HG02970 (cell line): ENCODE data around the gene GPR158.

Source experiments
- ATAC-seq: cut with Tn5 transposase; IDR thresholded peaks from one replicate; pipeline ENCODE4 v1.9.1; 2021; ENCODE audit warnings: mild to moderate bottlenecking, moderate library complexity, moderate number of reproducible peaks; ENCODE audit not compliant: unreplicated experiment, low FRiP score

GPR158 gene

DNA sequence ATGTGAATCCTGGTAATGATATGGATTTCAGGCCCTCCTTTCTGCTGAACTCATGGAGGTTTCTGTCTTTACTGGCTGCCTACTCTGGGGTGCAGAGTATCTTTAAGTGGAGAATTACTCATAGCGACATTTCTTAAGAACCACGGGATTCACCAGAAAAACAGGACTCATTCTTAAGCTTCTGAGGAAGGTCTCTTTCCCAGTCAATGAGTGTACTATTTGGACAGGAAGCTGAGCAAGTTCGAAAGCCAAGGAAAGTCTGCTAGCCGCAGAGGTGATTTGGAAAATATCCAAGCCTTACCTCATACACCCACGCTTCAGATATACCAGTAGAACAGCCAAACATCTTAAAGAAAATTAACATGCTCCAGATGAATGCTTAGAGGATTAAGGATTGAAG lies 381.7 kb downstream of the GPR158 start:
- no peak for ATAC-seq

DNA sequence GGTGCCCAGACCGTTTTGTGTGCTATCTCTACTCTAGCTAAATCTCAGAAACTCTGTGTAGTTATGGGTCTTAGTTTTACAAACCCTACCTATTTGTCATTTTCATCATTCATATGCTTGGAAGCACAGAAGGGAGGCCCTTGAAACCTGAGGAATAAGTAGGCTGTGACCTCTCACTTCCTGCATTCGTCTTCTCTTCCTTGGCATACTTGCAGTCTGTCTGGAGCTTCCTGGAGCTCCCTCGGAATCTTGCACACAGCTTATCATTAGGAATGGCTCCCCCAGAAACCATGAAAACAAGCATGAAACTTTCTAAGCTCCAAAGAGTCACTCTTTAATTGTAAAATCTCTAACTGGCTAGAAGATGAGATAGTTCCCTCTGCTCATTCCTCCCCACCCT lies 382.3 kb downstream of the GPR158 start:
- ATAC-seq: no peak

DNA sequence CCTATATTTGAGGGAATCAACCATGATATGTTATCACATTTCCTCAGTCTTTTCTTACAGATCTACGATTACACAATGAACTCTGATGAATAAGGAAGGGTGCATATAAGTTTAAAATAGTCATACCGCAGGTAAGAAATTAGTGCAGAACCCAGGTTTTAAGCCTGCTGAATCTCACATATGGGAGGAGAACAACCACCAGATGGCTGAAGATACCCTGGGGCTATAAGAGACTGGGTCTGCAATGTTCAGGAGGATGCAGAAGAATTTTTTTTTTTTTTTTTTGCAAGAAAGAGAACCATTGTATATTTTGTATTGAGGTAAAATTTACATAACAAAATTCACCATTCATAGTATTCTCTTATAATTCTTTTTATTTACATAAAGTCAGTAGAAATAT lies 387.0 kb downstream of the GPR158 start:
- no peak for ATAC-seq

DNA sequence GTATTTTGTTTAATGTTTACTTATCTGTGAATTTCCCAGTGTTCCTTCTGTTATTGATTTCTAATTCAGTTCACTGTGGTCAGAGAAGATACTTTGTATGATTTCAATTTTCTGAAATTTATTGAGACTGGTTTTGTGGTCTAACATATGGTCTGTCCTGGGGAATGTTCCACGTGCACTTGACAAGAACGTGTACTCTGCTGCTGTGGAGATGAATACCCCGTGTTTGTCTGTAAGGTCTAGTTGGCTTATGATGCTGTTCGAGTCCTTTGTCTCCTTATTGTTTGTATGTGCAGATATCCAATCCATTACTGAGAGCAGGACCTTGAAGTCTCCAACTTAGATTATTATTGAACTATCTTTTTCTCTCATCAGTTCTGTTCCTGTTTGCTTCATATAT lies 387.7 kb downstream of the GPR158 start:
- no peak for ATAC-seq

DNA sequence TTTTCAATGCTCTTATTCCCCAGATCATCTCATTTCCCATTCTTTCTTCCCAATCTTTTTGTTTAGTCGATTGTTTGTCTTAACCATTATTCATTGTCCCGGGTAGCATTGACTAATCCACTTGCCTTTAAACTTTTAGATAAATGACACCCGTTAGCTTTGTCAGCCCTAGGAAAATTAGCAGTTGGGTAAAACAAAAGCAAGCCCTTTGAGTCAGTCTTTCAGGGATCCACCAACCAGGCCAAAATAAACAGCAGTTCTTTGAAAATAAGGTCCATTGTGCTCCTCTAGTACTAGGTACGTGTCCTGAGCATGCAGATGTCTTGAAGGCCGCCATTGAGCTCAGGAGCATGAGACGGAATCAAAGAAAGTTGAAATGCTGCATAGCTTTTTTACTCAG lies 389.6 kb downstream of the GPR158 start:
- ATAC-seq: no peak

DNA sequence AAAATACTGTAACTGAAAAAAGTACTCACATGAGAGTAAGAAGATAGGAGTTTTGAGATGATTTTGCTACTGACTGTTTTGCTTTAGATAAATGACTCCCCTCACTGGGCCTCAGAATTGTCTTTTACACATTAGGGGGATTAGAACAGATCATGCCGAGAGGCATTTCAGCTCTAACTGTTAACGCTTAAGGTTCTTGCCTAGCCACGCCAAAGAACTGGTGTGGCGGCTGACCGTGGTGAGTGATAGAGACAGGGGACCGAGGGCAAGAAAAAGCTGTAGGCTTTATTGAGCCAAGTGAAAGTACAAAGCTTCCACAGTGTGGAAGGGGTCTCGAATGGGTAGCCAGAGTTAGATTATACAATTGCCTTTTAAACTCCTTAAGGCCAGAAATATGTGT lies 390.8 kb downstream of the GPR158 start:
- ATAC-seq: no peak

DNA sequence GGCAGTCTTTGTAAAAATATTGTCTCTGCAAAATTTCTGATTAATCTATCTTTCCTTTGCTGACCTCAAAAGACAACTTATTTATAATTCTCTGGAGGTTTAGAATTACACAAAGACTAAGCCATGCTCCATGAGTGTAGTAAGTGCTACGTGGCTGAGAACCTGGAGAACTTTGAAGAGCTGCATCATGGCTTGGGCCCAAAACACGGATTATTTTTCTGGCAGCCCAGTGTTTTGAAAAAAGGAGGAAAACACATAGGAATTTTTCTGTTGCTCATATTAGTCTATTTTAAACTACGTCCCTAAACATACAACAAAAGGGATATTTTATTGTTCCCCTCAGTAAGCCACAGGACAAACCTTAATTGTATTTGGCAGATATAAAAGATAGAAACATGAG lies 398.5 kb downstream of the GPR158 start:
- no peak for ATAC-seq

DNA sequence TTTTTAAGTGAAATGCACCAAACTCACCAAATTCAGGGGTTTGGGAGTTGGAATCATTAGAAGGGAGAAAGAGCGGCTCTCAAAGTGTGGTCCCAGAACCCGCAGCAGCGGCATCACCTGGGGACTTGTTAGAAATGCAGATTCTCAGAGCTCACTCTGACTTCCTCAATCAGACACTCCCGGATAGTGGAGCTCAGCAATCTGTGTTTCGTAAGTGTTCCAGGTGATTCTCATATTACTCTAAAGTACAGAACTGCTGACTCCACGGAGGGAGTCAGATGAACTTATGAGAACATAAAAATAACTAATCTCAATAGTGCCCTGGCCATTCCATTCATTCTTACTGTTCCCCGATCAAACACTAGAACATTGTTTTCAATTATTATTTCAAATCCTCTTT lies 400.5 kb downstream of the GPR158 start:
- no peak for ATAC-seq

DNA sequence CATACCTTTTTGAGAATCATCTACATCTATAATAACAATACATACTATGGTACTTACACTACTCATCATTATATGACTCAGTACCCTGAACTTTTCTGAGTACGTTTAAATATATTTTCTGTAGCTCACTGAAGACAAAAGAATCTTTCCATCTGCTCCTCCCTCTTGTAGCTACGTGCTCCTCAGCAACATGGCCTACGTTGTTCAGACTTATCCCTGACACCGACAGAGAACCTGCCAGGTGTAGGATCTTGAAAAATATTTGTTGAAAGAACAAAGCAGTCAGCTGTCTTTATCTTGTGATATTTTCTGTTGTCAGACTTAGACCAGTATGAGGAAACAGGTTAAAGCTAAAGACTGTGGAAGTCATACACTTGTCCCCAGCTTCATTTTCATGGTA lies 403.3 kb downstream of the GPR158 start:
- ATAC-seq: no peak

DNA sequence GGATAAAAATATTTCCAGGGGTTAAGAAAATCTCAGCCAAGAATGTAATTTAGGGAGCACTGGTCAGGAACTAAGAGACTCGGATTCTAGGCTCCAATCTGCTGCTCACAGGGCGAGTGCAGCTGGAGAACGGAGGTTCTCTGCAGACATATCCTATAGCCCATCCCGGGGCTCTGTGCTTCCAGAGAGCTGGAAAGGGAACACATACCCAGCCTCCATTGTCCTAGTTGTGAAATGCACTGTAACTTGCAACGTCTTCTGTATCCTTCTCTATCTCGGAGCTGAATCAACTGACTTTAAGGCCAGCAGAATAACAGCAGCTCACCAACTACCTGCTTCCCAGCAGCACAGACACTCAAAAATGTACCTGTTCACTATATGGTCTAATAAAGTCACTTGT lies 408.2 kb downstream of the GPR158 start:
- ATAC-seq: no peak

- ATAC-seq: no peak
Measured at GRCh38 chr10:25600651-25601050, 425.9 kb downstream of the GPR158 start.

DNA sequence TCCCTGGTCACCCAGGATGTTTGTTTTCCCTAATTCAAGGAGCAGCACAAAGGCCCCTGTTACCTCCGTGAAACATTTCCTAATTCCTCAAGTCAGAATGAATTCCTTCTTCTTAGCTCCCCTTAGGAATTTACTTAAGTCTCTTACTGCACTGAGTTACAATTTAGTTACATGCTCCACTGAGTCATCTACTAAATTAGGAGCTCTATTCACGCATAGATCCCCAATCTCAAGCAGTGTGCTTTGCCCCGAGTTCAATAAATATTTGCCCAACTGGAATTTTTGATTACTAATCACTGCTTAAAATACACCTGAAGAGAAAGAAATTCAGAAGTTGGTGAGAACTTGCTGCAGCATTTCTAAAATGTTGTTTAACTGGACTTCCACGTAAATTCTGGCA lies 429.8 kb downstream of the GPR158 start:
- no peak for ATAC-seq

GRCh38 chr10:25614652-25615051 lies 439.9 kb downstream of the GPR158 start:
- no peak for ATAC-seq

GRCh38 chr10:25615926-25616325 lies 441.1 kb downstream of the GPR158 start:
- no peak for ATAC-seq

- ATAC-seq: no peak
Measured at GRCh38 chr10:25616903-25617592, 442.2 kb downstream of the GPR158 start.

DNA sequence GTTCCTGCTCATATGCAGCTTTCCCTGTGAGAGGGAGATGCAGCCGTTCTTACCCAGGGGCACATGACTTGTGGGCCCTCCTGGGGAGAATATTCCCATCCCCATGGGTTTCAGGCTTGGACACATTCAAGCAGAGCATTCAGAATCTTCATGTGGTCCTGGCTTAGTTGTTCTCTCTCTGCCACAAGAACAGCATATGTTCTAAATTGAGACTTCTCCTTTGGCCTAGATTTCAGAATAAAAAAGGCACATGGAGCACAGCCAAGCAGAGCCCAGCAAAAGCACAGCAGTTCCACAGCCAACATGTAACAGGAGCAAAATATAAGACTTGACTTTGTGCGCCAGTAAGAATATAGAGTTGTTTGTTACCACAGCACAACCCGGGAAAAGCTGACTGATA lies 452.8 kb downstream of the GPR158 start:
- no peak for ATAC-seq

DNA sequence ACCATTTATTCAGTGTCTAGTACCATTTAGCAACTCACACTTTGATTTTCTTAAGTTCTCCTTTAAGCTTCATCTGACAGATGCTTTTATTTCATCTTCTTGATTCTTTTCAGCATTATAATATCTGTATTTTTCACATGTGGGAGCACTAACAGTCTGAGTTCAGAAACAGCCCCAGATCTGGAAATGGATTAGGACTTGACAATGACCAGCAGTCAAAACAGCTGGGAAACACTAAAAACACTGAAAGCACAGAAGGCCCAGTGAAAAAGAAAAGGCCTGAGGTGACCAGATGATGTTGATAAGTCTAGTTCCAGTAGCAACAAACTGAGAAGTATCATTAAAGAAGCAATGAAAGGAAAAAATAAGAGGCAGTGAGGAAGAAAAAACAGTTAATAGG lies 454.5 kb downstream of the GPR158 start:
- no peak for ATAC-seq

DNA sequence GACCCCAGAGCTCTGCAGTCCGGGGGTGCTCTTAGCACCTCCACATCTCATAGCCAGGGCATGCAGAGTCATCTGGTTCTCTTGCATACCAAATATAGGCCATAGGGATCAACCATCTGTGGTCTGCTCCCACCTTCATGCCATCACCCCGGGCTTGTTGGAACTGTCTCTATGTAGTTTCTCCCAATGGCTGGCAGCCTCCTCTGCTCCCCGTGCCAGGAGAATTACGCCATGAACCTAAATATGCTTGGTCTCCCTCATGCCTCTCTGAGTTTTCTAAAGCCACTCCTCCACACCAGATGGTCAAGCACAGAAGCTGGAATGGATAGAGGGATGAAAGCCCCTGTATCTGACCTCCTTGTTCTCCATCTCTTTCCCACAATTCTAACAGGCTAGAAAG lies 456.7 kb downstream of the GPR158 start:
- ATAC-seq: no peak

- no peak for ATAC-seq
Measured at GRCh38 chr10:25632802-25633201, 458.0 kb downstream of the GPR158 start.

DNA sequence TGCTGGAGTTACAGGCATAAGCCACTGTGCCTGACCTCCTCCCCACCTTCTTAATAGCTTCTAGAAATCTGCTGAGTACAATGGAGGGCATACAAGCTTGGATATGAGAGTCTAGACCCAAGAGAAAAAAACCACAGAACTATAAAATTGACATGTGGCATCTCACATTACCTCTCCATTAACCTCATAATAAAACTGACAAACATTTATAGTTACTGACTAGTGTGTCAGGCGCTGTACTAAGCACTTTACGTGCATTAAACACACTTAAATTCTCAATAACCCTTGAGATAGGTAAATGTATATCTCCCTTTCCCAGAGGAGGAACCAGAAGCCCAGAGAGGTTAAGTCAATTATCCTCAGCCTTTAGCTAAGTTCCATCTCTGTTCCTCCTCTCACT lies 458.7 kb downstream of the GPR158 start:
- no peak for ATAC-seq

- no peak for ATAC-seq
Measured at GRCh38 chr10:25639646-25640045, 464.8 kb downstream of the GPR158 start.

GRCh38 chr10:25641595-25641994 lies 466.8 kb downstream of the GPR158 start:
- no peak for ATAC-seq

DNA sequence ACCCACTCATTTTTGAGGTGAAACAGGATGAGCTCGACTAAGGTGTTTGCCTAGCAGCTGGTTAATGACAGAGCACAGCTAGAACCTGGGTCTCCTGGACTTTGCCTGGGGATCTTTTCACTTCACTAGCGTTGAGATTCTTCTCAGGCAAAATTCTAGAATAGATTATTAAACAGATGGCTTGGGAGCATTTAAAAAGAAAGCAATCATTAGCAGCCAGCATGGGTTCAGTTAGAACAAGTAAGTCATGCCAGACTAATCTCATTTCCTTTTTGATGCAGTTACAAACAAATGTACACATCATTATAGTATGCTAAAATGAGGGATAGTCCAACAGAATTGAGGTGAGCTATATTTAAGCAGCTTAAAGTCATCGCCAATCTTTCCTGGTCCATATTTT lies 467.9 kb downstream of the GPR158 start:
- no peak for ATAC-seq
